GM19468 (cell line): ENCODE measurements around the gene TCTN3.
"Not testable (repeated sequence)": the region's sequence is repeated elsewhere in the genome, so short reads cannot be mapped to it uniquely, and the experiment has no call there.

Experiments
- ATAC-seq: cut with Tn5 transposase; IDR thresholded peaks from one replicate; pipeline ENCODE4 v1.9.1; 2021; ENCODE audit warnings: mild to moderate bottlenecking, moderate library complexity, moderate number of reproducible peaks; ENCODE audit not compliant: unreplicated experiment; ENCODE audit errors: extremely low read depth

Gene TCTN3, protein sequence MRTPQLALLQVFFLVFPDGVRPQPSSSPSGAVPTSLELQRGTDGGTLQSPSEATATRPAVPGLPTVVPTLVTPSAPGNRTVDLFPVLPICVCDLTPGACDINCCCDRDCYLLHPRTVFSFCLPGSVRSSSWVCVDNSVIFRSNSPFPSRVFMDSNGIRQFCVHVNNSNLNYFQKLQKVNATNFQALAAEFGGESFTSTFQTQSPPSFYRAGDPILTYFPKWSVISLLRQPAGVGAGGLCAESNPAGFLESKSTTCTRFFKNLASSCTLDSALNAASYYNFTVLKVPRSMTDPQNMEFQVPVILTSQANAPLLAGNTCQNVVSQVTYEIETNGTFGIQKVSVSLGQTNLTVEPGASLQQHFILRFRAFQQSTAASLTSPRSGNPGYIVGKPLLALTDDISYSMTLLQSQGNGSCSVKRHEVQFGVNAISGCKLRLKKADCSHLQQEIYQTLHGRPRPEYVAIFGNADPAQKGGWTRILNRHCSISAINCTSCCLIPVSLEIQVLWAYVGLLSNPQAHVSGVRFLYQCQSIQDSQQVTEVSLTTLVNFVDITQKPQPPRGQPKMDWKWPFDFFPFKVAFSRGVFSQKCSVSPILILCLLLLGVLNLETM

DNA sequence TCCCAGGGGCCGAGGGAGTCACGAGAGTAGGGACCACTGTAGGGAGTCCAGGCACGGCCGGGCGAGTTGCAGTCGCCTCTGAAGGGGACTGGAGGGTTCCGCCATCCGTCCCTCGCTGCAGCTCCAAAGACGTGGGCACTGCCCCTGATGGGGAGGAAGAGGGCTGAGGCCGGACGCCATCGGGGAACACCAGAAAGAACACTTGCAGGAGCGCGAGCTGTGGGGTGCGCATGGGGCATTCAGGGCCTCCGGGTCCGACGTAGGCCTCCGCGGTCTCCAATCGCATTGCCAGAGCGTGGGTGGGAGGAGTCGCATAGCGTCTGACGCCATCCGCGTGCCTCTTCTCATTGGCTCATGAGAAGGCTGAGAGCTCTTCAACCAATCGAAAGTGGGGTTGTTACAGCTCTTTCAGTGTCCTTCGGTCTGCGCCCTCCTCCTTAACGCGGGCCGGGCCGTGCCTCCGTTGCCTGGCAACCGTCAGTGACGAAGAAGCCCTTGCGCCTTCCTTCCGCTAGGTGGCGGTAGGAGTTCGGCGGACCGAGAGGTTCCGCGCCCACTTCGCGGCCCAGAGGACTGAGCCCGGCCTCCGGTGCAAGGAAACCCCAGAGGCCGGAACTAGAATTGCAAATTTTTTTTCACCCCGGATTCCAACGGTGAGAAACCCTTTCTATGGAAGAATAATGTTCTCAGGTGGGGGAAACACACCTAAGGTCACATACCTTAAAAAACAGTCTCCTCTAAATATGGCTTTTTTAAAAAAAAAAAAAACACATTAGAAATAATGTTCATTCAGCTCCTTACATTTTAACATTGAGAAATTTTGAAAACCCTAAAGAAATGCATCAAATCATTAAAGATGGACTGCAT is at the start of gene TCTN3:
Gene TCTN3 (minus strand): TSS at position 260 of the 867 bp plus-strand sequence. CDS start 28 bp downstream, at position 232.
- peak; percentile 97 for ATAC-seq

DNA sequence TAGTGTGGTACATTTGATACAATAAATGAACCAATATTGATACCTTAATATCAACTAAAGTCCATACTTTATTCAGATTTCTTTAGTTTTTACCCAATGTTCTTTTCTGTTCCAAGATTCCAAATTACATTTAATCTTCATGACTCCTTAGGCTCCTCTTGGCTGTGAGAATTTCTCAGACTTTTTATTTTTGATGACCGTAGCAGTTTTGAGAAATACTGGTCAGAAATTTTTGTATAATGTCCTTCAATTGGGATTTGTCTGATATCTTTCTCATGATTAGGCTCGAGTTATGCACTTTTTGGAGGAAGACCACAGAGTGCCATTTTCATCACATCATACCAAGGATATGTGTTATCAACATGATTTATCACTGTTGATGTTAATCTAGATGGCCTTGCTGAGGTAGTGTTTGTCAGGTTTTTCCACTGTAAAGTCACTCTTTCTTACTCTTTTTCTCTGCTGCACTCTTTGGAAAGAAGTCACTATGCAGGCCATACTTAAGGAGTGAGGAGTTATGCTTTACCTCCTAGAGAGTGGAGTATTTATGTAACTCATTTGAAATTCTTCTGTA is 49.3 kb upstream of the TCTN3 start:
- ATAC-seq = no peak

DNA sequence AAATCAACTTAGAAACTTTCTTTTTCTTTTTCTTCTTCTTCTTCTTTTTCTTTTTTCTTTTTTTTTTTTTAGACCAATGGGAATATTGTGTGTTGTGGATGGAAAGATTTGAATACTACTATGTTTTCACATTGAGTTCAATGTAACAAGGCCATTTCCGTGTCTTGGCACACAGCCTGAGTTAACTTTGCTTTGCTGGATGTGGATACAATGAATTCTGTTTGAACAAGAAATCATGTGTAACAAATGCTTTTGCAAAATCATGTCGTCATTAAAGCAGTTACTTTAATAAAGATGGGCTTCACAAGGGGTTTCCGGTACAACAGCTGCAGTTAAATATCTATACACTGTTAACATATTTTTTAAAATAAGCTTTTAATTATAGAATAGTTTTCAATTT is 48.8 kb upstream of the TCTN3 start:
- ATAC-seq = no peak

DNA sequence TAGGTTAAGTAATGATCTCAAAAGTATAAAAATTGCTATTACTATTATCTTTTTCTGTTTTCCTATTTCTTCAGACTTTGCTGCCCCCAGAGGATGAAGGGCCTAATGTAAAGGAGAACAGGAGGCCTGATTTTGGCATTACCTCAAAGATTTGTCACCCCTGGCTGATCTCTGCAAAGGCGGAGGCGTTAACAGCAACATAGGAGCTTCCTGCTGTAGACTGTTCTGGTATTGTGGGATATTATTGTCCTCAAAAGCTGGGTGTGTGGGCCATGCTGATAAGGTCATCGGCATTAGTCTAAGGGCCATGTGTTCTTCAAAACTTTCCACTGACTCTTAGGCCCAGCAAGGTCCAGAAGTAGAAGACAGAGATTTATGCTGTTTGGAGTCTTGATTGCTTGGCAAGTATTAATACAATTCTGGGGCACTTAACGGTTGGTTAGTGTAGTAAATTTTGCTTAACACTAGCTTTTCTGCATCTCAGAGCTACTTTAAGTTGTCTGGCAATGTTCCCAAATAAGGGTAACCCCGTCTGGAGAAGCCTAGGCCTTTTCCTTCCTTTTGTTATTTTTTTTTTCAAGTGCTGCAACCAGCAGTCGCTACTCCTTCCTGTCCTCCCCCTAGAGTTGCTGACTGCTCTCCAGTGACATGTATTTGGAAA is 48.2 kb upstream of the TCTN3 start:
- peak; percentile 87 for ATAC-seq

DNA sequence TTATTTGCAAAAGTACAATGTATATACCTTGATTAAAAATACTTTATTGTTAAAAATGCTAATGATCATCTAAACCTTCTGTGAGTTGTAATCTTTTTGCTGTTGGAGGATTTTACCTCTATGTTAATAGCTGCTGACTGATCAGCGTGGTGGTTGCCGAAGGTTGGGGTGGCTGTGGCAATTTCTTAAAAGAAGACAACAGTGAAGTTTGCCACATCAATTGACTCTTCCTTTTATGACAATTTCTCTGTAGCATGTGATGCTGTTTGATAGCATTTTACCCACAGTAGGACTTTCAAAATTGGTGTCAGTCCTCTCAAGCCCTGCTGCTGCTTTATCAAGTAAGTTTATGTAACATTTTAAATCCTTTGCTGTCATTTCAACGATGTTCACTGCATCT is 45.3 kb upstream of the TCTN3 start:
- no peak for ATAC-seq

DNA sequence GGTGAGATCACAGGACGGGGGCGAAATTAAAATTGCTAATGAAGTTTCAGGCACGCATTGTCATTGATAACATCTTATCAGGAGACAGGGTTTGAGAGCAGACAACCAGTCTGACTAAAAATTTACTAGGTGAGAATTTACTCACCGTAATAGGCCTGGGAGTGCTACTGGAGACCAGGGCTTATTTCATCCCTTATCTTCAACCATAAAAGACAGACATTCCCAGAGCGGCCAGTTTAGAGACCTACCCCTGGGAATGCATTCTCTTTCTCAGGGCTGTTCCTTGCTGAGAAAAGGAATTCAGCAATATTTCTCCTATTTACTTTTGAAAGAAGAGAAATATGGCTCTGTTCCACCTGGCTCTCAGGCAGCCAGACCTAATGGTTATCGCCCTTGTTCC is 39.2 kb upstream of the TCTN3 start:
- ATAC-seq = not testable (repeated sequence)

DNA sequence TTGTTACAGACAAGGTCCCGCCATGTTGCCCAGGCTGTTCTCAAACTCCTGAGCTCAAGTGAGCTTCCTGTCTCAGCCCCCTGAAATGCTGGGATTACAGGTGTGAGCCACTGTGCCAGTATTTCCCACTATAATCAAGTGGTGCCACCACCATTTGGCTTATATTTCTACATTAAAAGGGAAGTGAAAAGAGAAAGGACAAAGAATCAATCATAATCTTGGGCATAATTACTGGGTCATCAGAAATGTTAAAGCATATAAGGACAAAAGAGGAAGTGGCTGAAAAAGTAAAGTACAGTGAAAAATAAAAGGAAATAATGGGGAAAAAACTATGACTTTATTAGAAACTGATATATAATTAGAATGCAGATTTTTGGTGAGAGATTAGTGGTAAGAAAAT is 36.5 kb upstream of the TCTN3 start:
- no peak for ATAC-seq

DNA sequence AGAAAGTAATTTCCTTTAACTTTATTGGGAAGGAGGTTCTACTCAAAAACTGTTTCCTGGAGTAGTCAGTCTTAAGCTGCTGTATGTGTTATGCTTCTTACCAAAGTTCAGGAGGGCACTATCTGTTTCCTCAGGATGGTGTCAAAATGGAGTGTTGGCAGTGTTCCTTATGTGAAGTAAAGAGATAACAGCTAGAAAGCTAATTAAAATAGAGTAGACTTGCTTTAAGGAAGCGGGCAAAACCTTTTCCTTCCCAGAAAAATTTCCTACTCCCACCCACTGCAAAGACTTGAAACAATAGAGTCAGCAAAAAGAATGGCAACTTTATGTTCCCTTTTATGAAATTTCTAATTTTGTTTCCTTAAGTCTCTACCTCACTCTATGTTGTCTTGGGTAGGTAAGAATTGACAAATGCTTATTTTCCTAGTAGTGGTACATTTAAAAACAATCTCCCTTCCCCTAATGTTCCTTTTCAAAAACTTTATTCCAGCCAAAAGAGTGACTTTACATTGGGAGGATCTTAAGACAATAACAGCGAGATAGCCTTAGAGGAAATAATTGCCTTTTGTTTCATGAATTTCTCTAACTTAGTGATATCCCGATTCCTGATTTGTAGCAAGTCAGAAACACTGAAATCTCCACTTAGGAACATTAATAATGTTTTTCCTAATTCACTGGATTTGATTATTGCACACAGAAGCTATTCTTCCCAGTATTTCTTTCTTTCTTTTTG is 35.8 kb upstream of the TCTN3 start:
- no peak for ATAC-seq

DNA sequence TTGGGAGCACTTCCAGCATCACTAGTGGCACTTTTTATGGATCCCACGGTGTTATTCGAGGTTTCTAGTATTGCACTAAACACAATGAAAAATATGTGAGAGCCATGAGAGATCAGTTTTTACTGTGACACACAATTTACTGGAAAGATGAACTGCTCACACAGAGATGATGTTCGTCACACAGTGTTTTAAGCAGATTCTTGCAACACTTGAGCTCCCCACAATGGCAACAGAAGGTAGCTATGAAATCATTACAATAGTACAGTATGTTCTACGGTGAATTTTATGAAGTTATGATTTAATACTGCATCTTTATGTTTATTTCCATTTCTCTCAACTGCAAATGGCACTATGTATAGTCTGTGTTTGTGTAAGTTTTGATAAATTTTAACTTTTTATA is 34.8 kb upstream of the TCTN3 start:
- no peak for ATAC-seq

DNA sequence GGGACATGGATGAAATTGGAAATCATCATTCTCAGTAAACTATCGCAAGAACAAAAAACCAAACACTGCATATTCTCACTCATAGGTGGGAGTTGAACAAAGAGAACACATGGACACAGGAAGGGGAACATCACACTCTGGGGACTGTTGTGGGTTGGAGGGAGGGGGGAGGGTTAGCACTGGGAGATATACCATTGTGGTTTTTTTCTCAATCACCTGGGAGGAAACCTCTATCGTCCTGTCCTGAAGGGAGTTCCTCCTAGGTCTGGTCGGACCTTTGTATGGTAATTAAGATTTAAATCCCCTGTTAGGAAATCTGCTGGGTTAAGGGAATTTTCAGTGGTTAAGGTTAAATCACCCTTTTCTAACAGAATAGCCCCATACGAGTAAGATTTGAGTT is 28.8 kb upstream of the TCTN3 start:
- not testable (repeated sequence) for ATAC-seq

DNA sequence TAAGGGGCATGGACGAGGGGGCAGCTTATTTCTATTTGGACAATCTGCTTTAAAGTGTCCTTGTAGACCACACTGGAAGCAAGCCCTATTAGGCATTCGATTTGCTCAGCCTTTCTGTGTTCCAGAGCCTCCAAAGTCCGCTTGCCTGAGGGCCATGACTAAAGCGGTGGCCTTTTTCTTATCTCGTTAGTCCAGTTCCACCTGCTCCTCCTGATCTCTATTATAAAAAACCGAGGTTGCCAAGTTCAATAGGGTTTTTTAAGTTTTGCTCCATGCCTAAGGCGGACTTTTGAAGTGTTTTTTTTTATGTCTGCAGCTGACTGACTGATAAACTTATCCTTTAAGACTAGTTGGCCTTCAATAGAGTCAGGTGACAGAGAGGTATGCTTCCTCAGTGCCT is 27.0 kb upstream of the TCTN3 start:
- ATAC-seq = not testable (repeated sequence)

DNA sequence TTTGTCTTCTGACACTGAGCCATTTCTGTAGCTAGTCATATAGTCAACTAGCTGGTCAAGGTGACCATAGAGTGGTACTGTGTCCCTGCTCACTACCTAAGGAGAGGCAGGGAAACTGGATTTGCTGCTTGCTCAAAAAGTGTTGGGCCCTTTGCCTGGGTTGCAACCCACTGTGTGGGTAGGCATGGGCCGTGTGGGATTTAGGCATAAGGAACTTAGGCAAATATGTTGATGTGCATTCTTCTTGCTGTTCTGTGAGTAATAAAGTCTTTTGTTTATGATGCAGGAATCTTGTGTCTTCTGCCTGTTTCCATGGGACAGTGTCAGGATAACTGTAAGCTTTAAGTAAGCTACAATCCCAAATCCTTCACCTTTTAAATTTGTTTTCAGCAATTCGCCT is 23.1 kb upstream of the TCTN3 start:
- ATAC-seq = no peak

DNA sequence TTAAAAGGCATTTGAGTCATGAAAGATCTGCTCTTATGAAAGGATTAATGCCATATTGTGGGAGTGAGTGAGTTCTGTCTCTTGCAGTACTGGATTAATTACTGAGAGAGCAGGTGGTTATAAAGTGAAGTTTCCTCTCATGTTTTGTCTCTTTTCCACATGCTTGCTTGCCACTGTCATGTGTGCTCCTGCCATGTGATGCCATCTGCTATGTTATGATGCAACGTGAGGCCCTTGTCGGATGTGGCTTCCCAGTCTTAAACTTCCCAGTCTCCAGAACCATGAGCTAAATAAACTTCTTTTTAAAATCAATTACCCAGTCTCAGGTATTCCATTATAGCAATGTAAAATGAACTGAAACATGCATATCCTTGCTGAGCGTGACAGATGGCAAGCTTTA is 22.7 kb upstream of the TCTN3 start:
- no peak for ATAC-seq

DNA sequence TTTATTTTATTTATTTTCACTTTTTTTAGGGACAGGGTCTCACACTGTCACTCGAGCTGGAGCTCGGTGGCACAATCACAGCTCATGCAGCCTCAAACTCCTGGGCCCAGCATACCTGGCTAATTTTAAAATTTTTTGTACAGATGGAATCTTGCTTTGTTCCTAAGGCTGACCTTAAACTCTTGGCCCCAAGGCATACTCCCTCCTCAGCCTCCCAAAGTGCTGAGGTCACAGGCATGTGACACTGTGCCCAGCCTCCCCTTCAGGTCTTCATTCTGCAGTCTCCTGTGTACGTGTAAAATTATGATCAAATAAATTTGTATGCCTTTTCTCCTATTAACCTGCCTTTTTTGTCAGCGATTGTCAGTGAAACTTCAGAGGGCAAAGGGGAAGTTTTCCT is 17.8 kb upstream of the TCTN3 start:
- ATAC-seq = no peak

DNA sequence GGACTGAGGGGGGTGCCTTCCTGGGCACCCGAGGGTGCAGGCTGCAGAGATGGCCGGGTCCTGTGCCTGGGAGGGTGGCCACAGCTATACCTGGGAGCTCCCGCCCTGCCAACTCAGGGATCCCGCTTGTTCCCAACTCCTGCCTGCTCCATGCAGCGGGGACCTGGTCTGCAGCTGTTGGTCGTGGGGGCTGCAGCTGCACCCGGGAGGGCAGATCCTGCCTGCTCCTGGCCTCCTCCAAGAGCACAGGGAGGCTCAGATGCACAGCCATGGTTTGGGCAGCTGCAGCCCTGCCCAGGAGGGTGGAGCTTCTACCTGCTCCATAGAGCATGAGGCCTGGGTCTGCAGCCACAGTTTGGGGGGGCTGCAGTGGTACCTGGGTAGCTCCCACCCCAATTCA is 13.3 kb upstream of the TCTN3 start:
- ATAC-seq = no peak

DNA sequence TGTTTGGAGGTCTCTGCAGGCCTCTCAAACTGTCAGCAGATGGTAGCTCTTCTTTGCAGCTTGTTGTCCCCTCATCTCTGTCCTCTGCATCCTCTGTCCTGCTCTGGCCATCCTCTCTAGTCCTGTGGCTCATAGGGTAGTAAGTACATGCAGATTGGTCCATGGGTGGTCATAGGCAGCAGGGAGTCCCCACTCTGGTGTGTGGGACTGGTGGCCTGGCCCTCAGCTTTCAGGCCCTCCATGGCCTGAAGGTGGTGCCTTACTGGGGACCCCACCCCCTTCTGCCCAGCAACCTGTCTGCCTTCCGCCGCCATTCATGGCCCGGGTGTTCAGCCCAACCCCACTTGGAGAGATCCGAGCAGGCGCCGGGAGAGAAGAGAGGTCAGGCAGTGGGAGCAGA is 12.8 kb upstream of the TCTN3 start:
- ATAC-seq = no peak

DNA sequence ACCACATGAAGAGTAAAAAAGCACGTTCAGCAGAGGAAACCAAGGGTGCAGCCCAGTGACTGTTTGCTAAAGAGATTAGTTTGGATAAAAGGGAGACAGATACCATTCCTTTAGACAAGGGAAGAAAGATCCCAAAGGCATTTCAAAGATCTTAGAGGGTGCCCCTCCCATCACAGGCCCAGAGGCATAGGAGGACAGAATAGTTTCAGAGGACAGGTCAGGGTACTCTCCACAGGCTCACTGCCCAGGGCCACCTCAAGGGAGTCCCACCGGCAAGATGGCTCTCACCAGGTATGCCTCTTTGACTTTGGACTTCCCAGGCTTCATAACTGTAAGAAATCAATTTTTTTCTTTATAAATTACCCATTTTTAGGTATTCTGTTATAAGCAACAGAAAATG is 4.7 kb upstream of the TCTN3 start:
- ATAC-seq = no peak

DNA sequence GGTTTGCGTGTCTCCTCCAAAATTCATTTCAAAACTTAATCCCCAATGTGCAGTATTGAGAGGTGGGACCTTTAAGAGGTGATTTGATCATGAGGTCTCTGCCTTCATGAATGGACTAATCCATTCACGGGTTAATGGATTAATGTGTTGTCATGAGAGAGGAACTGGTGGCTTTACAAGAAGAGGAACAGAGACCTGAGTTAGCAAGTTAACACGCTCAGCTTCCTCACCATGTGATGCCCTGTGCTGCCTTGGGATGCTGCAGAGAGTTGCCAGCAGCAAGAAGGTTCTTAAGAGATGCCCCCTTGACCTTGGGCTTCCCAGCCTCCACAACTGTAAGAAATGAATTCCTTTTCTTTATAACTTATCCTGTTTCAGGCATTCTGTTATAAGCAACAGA is 3.7 kb upstream of the TCTN3 start:
- ATAC-seq = peak; percentile 24

DNA sequence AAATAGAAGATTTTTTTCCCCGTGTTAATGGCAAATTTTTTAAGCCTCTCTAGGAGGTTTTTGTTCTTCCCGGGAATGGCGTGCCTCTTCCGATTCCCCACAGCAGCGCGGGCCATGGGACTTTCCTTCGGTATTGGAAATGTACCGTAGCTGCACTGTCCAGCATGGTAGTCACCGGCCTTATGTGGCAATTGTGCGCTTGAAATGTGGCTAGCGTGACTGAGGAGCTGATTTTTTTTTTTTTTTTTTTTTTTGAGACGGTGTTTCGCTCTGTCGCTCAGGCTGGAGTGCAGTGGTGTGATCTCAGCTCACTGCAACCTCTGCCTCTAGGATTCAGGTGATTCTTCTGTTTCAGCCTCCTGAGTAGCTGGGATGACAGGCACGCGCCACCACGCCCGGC is 938 bp upstream of the TCTN3 start:
- ATAC-seq = no peak
